ENCODE results near the gene ETNK1.
A peak's percentile ranks its signal among the peaks of the same experiment; 100 is the strongest.

Gene ETNK1

GRCh38 chr12:22635812-22636211 is 10.8 kb downstream of the ETNK1 start:
- no peak for DNase-seq

- no peak for DNase-seq
These were observed 15.9 kb downstream of the ETNK1 start for GRCh38 chr12:22640851-22641250.

- no peak for DNase-seq
These were observed 16.5 kb downstream of the ETNK1 start for GRCh38 chr12:22641353-22642053.

- no peak for DNase-seq
These were observed 23.7 kb downstream of the ETNK1 start for GRCh38 chr12:22648668-22649067.

GRCh38 chr12:22653075-22653474 is 28.1 kb downstream of the ETNK1 start:
- peak; percentile 24 for DNase-seq

DNA sequence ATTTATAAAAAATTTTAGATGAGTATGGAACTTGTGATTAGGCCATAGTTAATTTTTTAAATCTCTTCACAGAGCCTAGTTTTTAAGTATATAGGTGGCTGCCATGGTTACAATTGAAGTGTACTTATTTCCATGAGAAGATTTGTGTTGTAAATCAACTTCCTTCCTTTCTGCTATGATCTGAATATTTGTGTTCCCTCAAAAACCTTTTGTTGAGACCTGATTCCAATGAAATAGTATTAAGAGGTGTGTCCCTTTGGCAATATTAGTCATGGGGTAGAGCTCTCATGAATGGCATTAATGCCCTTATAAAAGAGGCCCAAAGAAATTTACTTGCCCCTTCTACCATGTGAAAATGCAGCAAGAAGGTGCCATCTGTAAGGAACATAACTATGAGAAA is 28.8 kb downstream of the ETNK1 start:
- DNase-seq = no peak

DNA sequence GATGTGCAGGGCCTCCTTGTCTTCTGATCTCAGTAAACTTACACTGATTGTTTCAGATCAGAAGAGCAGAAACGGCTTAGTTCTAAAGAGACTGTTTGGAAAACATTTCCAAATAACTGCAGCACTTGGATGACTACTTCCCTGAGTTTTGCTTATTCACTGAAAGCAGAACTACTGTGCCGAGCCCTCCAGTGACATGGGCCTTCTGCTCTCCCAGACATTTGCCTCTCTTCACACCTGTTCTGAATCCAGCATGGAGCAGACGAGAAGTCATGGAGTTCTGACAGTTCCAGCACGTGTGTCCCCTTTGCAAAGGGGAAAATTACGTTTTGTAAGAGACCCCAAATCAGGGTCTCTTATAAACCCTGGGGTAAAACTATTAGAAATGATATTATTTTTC is 31.4 kb downstream of the ETNK1 start:
- DNase-seq = peak; percentile 30

DNA sequence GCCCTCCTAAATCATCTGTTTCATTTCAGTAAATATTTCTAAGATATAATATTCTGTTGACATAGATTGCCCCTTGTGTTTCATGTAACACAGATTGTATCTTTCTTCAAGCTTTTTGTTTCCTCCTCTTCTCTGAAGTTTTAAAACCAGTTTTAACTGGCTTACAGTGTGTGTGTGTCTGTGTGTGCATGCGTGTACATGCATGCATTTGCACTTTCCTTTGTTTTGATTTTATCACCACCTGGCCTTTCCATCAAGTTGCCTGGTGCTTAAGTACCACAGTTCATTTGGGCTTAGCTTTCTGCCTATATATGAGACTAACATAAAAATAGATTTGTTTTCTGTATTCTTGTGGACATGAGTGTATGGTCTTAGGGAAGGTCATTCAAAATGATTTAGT is 31.9 kb downstream of the ETNK1 start:
- no peak for DNase-seq

- DNase-seq = peak; percentile 9
These were observed 32.6 kb downstream of the ETNK1 start for GRCh38 chr12:22657538-22657937.

- no peak for DNase-seq
These were observed 33.2 kb downstream of the ETNK1 start for GRCh38 chr12:22658214-22658613.

- no peak for DNase-seq
These were observed 37.4 kb downstream of the ETNK1 start for GRCh38 chr12:22662356-22662755.

DNA sequence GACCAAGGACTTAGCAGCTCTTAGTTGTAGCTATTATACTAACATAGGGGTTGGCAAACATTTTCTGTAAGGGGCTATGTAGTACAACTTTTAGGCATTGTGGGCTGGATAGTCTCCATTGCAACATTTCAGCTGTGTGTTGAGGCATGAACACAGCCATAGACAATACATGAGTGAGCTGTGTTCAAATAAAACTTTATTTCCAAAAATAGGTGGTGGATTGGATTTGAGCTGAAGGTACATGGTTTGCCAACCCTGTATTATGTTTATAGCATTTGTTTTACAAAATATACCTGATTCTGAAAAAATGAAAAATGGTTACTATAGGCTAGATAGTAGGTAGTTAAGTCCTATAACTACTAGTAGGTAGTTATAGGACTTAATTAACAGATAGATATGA is 40.5 kb downstream of the ETNK1 start:
- DNase-seq = no peak

- no peak for DNase-seq
These were observed 42.2 kb downstream of the ETNK1 start for GRCh38 chr12:22667122-22667521.

- no peak for DNase-seq
These were observed 43.5 kb downstream of the ETNK1 start for GRCh38 chr12:22668441-22668840.

DNA sequence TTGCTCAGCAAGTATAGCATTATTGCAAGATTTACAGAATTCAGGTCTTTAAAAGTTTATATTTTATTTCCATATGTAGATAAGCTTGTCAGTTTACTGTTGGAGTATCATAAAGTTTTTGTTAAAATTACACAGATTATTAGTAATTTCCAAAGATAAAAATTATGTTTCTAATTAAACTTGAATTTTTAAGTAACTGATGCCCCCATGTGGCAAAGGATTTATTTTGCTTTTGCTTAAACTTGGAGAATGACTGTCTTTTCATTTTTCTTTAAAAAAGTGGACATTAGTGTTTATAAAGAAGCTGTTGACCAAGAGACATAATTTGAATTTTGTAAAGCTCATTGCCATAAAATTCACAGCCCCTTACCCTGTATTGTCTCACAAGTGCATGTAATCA is 45.8 kb downstream of the ETNK1 start:
- no peak for DNase-seq

DNA sequence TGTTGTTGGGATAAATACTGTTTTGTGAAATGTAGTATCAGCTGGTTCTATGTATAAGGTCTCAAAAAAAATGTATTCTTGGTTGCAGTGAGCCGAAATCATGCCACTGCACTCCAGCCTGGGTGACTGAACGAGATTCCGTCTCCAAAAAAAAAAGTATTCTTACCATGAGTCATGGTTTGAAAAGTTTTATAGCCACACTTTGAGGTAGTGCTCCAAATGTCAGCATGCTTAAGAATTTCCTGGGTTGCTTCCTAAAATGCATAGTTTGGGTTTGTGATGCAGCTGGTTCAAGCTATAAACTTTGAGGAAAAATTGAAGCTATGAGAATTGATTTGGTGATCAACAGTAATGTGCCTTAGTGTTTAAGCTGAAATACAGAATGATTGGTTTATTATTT is 48.0 kb downstream of the ETNK1 start:
- no peak for DNase-seq

- DNase-seq = peak; percentile 85
These were observed 53.0 kb downstream of the ETNK1 start for GRCh38 chr12:22677781-22678574.

DNA sequence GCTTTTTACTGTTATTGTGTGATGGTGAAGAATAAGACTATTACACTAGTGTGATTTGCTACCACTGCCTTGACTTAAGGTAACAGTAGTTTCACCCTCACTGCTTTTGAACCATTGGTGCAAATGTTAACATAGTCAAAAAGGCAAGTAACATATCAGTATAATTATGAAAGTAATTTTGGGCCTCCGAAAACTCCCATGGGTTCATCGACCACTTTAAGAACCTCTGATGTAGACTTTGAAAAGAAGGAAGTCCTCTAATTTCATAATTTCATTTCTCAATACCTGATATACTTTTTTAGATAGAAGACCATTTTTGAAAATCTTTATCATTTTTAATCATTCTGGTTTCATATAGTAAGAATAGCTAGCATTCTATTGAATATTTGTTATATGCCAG is 57.7 kb downstream of the ETNK1 start:
- peak; percentile 58 for DNase-seq

- DNase-seq = no peak
These were observed 58.2 kb downstream of the ETNK1 start for GRCh38 chr12:22683131-22683530.

GRCh38 chr12:22684140-22685118 is 59.5 kb downstream of the ETNK1 start:
- DNase-seq = peak; percentile 77

DNA sequence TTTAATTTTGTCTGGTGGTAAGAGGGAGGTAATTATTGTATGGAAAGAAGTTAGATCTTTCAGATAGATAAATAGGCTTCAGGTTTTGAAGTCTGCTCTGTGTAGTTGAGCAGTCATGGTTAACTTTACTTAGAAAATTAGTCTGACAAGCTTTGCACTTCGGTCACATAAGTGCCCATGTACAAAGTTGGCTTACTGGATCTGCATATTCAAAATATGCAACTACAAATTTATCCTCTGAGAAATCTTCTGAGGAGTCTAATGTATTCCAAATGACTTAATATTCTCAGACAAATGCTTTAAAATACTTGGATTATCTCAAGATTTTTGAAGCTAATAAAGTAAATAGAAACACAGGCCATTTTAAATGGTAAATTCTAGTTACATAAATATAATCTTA is 61.2 kb downstream of the ETNK1 start:
- no peak for DNase-seq

GRCh38 chr12:22687361-22688076 is 62.5 kb downstream of the ETNK1 start:
- peak; percentile 84 for DNase-seq

DNA sequence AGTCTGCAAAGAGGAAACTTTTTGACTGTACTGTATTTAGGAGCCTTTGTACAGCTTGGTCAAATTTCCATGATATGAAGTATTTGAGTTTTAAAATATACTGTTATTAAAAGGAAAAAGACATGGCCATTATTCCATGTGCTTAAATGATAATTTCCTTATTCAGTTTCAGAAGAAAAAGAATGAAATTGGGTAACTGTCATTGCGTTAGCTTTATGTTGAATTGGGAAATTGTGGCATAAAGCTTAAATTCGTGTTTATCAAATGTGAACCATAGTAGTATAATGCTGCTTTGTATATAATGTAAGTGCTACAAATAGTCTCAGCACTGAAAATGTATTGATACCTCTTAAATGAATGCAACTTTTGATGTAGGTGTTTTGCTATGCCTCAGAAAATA is 64.9 kb downstream of the ETNK1 start:
- DNase-seq = peak; percentile 78

All from inflammatory macrophage treated with lipopolysaccharide for 4 hours (primary cell).